Hepatocyte (in vitro differentiated cells): ENCODE results near the gene TNNT2. TPM values are rescaled to one million over a fixed set of nuclear protein-coding genes. Genes with fewer than 3 reads are reported as not detected.

Experiments used
- DNase-seq: peaks from one replicate; pipeline ENCODE4 v3.0.0-alpha.2; 2016; ENCODE audit warnings: low spot score
- H2AFZ ChIP-seq: fragments of 200-600 bp; sonication (generic); 2 replicates; pipeline ENCODE4 v1.6.0; 2016; ENCODE audit warnings: antibody characterized with exemption, mild to moderate bottlenecking
- H3K27ac ChIP-seq: fragments of 200-600 bp; sonication (generic); 2 replicates; pipeline ENCODE4 v1.5.1; 2016; ENCODE audit warnings: mild to moderate bottlenecking
- H3K27me3 ChIP-seq: fragments of 200-600 bp; sonication (generic); 2 replicates; pipeline ENCODE4 v1.6.1; 2016
- H3K36me3 ChIP-seq: fragments of 200-600 bp; sonication (generic); replicated peaks from 2 replicates; pipeline ENCODE4 v1.5.1; 2016; ENCODE audit warnings: low read depth; ENCODE audit not compliant: insufficient read depth
- H3K4me1 ChIP-seq: fragments of 200-600 bp; sonication (generic); 2 replicates; pipeline ENCODE4 v1.5.1; 2016; ENCODE audit warnings: mild to moderate bottlenecking, moderate library complexity; ENCODE audit not compliant: insufficient read depth
- H3K4me2 ChIP-seq: fragments of 200-600 bp; sonication (generic); 2 replicates; pipeline ENCODE4 v1.6.0; 2016
- H3K4me3 ChIP-seq: fragments of 200-600 bp; sonication (generic); 2 replicates; pipeline ENCODE4 v1.5.1; 2016; ENCODE audit warnings: mild to moderate bottlenecking
- H3K79me2 ChIP-seq: fragments of 200-600 bp; sonication (generic); 2 replicates; pipeline ENCODE4 v1.6.0; 2017; ENCODE audit warnings: mild to moderate bottlenecking
- H3K9me2 ChIP-seq: fragments of 200-600 bp; sonication (generic); replicated peaks from 2 replicates; pipeline ENCODE4 v1.6.0; 2017; ENCODE audit warnings: mild to moderate bottlenecking; ENCODE audit not compliant: insufficient read depth
- H3K9me3 ChIP-seq: fragments of 200-600 bp; sonication (generic); 2 replicates; pipeline ENCODE4 v1.5.1; 2016; ENCODE audit warnings: low read depth, mild to moderate bottlenecking
- H4K20me1 ChIP-seq: fragments of 200-600 bp; sonication (generic); 2 replicates; pipeline ENCODE4 v1.6.0; 2016; ENCODE audit warnings: mild to moderate bottlenecking; ENCODE audit not compliant: insufficient read depth, poor library complexity, severe bottlenecking
- EZH2 ChIP-seq: fragments of 200-600 bp; sonication (generic); IDR thresholded peaks from 2 replicates; pipeline ENCODE4 v1.6.1; 2016; ENCODE audit warnings: antibody characterized with exemption, mild to moderate bottlenecking, borderline replicate concordance
- EZH2phosphoT487 ChIP-seq: fragments of 200-600 bp; sonication (generic); IDR thresholded peaks from one replicate; pipeline ENCODE4 v1.6.1; 2018; ENCODE audit warnings: antibody characterized with exemption, mild to moderate bottlenecking, low read depth, moderate library complexity; ENCODE audit not compliant: unreplicated experiment, severe bottlenecking
- WGBS: methylation state at CpG from one replicate; pipeline ENCODE4 v1.1.6; 2016; ENCODE audit warnings: low lambda C conversion rate; ENCODE audit errors: missing lambda C conversion rate; 5-methylcytosine and 5-hydroxymethylcytosine counted together
- polyA plus RNA-seq: library from polyadenylated mRNA; unstranded; fragments of >200 nt; fragmentation: Nextera tagmentation; extraction: Ambion mirVana; gene quantifications from 2 replicates; pipeline ENCODE4 v1.2.1, GENCODE V29; 2016
- total RNA-seq: library from RNA; depleted of rRNA; stranded (reverse); fragments of >200 nt; gene quantifications from 2 replicates; pipeline ENCODE4 v1.2.3, GENCODE V29; 2014
- TF ChIP-seq, protein P1 (sequence below): fragments of 200-600 bp; sonication (generic); IDR thresholded peaks from 2 replicates; pipeline ENCODE4 v1.5.1; 2016; ENCODE audit warnings: antibody characterized with exemption, mild to moderate bottlenecking; ENCODE audit not compliant: poor library complexity

TNNT2 gene
- total and polyA plus RNA-seq, 2 experiments from 2014 or later: 25.9 to 33.5 TPM

DNA sequence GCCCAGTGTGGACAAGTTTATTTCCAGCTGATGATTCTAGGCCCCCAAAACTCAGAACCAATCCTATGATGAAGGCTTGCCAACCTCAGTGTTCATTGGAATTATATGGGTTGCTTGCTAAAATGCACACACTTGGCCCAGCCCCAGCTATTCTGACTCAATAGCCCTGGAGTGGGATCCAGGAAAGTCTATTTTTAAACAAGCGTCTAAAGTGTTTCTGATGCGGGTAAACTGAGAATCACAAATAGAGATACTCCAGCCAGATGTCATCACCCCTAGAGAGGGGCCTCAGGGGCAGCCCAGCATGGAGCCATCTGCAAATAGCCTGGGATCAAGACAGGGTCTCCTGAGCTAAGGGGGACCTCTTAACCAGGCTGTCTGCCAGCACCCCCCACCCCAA, 48.2 kb downstream of the TNNT2 start:
- no peaks in the 10 kb centered on the region for H3K36me3 ChIP-seq
- no peak overlapping the region for H3K4me2 ChIP-seq
- H3K9me2 ChIP-seq: no peaks in the 10 kb centered on the region
- peaks cover 15% of the 10 kb centered on the region for H3K4me1 ChIP-seq
- 52% methylated on average over 2 of the region's 2 CpGs for WGBS
- TF ChIP-seq, protein P1, sequence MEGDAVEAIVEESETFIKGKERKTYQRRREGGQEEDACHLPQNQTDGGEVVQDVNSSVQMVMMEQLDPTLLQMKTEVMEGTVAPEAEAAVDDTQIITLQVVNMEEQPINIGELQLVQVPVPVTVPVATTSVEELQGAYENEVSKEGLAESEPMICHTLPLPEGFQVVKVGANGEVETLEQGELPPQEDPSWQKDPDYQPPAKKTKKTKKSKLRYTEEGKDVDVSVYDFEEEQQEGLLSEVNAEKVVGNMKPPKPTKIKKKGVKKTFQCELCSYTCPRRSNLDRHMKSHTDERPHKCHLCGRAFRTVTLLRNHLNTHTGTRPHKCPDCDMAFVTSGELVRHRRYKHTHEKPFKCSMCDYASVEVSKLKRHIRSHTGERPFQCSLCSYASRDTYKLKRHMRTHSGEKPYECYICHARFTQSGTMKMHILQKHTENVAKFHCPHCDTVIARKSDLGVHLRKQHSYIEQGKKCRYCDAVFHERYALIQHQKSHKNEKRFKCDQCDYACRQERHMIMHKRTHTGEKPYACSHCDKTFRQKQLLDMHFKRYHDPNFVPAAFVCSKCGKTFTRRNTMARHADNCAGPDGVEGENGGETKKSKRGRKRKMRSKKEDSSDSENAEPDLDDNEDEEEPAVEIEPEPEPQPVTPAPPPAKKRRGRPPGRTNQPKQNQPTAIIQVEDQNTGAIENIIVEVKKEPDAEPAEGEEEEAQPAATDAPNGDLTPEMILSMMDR: no peak
- no peak for TF ChIP-seq EZH2phosphoT487
- TF ChIP-seq EZH2: no peak
- H4K20me1 ChIP-seq: no peaks in the 10 kb centered on the region
- no peak for DNase-seq
- peak overlapping the region; percentile 62 for H3K27ac ChIP-seq
- H3K9me3 ChIP-seq: no peaks in the 10 kb centered on the region
- no peaks in the 10 kb centered on the region for H3K27me3 ChIP-seq
- no peaks in the 10 kb centered on the region for H3K79me2 ChIP-seq
- no peak overlapping the region for H3K4me3 ChIP-seq
- no peak overlapping the region for H2AFZ ChIP-seq

DNA sequence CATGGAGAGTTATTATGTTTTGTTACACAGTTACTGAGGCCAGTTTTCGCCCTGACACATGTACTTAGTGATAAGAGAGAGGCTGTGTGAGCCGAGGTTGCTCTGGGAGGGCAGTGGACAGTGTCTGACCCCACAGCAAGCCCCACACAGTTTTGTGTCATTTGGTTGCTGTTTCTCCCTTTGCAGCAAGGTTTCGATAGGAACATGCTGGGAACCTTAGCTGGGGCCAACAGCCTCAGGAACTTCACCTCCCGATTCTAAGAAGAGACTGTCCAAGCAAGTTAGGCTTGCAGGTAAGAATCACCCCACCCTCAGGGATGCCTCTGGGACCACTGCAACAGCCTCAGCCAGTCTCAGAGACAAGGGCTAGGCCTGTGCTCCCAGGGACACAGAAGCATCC, 48.9 kb downstream of the TNNT2 start:
- peak; percentile 34 for DNase-seq
- H2AFZ ChIP-seq: no peak overlapping the region
- H3K27me3 ChIP-seq: no peaks in the 10 kb centered on the region
- H3K4me3 ChIP-seq: no peak overlapping the region
- H3K4me1 ChIP-seq: peaks cover 15% of the 10 kb centered on the region
- H3K36me3 ChIP-seq: no peaks in the 10 kb centered on the region
- H3K4me2 ChIP-seq: no peak overlapping the region
- 60% methylated on average over 4 of the region's 4 CpGs for WGBS
- H3K9me3 ChIP-seq: no peaks in the 10 kb centered on the region
- TF ChIP-seq, protein P1: no peak
- TF ChIP-seq EZH2phosphoT487: no peak
- no peak for TF ChIP-seq EZH2
- H3K79me2 ChIP-seq: no peaks in the 10 kb centered on the region
- no peak overlapping the region for H3K27ac ChIP-seq
- no peaks in the 10 kb centered on the region for H4K20me1 ChIP-seq
- H3K9me2 ChIP-seq: no peaks in the 10 kb centered on the region

DNA sequence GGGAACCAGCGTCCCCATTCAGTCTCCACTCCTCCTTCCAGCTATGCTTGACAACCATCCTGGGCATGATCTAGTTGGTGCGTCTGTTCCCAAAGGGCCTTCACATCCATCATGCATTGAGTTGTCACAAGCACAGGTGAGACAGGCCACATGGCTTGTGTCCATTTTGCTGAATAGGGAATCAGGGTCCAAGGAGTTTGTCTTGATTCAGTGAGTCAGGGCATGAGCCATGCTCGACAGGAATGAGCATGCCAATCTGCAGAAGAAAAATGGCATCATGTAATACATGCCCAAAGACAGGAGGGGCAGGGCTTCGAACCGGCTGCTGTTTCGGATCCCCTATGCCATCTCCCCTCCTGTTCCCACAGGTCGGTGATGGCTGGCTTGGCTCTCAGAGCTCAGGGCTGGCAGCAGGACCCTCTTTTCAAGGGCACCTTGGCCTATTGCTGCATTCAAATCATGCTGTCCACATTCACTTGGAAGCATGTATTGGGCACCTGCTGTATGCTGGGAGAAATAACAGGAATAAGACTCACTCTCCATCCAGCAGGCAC, 49.7 kb downstream of the TNNT2 start:
- peaks cover 15% of the 10 kb centered on the region for H3K4me1 ChIP-seq
- no peaks in the 10 kb centered on the region for H3K36me3 ChIP-seq
- 96% methylated on average over 7 of the region's 7 CpGs for WGBS
- H3K9me3 ChIP-seq: no peaks in the 10 kb centered on the region
- H2AFZ ChIP-seq: no peak overlapping the region
- no peaks in the 10 kb centered on the region for H3K79me2 ChIP-seq
- TF ChIP-seq EZH2 (no peak), EZH2phosphoT487 (no peak)
- H3K4me2 ChIP-seq: no peak overlapping the region
- DNase-seq: no peak
- no peaks in the 10 kb centered on the region for H4K20me1 ChIP-seq
- H3K27me3 ChIP-seq: no peaks in the 10 kb centered on the region
- no peaks in the 10 kb centered on the region for H3K9me2 ChIP-seq
- H3K4me3 ChIP-seq: no peak overlapping the region
- no peak overlapping the region for H3K27ac ChIP-seq

DNA sequence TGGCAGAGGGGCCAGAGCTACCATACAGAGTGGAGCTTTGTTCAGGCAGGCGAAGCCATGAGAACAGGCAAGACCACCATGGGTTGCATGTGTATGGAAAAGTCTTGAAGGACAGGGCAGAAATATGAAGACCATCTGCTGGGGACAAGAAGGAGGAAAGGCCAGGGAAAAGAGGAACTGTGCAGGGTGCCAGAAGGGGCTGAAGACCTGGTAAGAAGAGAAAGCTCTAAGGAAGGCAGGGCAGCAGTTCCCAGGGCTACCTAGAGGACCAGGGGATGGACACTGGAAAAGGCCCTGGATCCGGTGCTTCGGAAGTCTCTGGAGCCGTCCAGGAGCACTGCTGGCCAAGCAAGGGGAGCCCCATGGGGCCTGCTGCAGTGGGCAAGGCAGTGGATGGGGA, 50.8 kb downstream of the TNNT2 start:
- TF ChIP-seq EZH2 (no peak), EZH2phosphoT487 (no peak)
- TF ChIP-seq, protein P1: no peak
- WGBS: 94% methylated on average over 4 of the region's 4 CpGs
- no peak overlapping the region for H3K27ac ChIP-seq

More for the DNA sequence above, 50.8 kb downstream of the TNNT2 start:
- Histone ChIP-seq H3K4me3 (no peak overlapping the region), H3K79me2 (no peaks in the 10 kb centered on the region), H3K4me1 (peaks cover 15% of the 10 kb centered on the region), H3K9me3 (no peaks in the 10 kb centered on the region), H4K20me1 (no peaks in the 10 kb centered on the region), H3K27me3 (no peaks in the 10 kb centered on the region), H3K4me2 (no peak overlapping the region), H2AFZ (no peak overlapping the region), H3K36me3 (no peaks in the 10 kb centered on the region), H3K9me2 (no peaks in the 10 kb centered on the region)
- DNase-seq: no peak
